Stimulated activated effector memory CD8-positive, alpha-beta T cell treated with anti-CD3 and anti-CD28 coated beads, Interleukin-12 subunit alpha, Interleukin-12 subunit beta, amount 100 ng/mL, for 72 hours (primary cell): ENCODE measurements around the gene DSG1.
"Not testable (repeated sequence)": the region's sequence is repeated elsewhere in the genome, so short reads cannot be mapped to it uniquely, and the experiment has no call there.

ENCODE experiments used
- ATAC-seq: fragments of 150-1000 bp; cut with Tn5 transposase; 2 replicates; pipeline ENCODE4 v1.10.0; 2021
- DNase-seq, 2 donors: peaks; one replicate each; pipeline ENCODE4 v3.0.0; 2021 to 2022; ENCODE audit warnings: low spot score in 2 of 2
- H3K27ac Mint-ChIP-seq: one replicate; pipeline ENCODE4 v1.8.0; 2022; ENCODE audit warnings: mild to moderate bottlenecking, mixed read lengths
- H3K36me3 Mint-ChIP-seq: one replicate; pipeline ENCODE4 v1.8.0; 2022; ENCODE audit warnings: mild to moderate bottlenecking, mixed read lengths
- H3K4me1 Mint-ChIP-seq: one replicate; pipeline ENCODE4 v1.8.0; 2022; ENCODE audit warnings: mixed read lengths
- H3K4me3 Mint-ChIP-seq: one replicate; pipeline ENCODE4 v1.8.0; 2022; ENCODE audit warnings: mild to moderate bottlenecking, mixed read lengths
- H3K9me3 Mint-ChIP-seq: one replicate; pipeline ENCODE4 v1.8.0; 2022; ENCODE audit warnings: mixed read lengths

Gene DSG1

GRCh38 chr18:31317860-31318259 is at the start of gene DSG1:
TSS of gene DSG1 (plus strand) at chr18:31318160. CDS start at chr18:31318301, 141 bp downstream.
- peaks cover 5% of the 10 kb centered on the region for H3K9me3 Mint-ChIP-seq
- no peak for DNase-seq
- H3K27ac Mint-ChIP-seq, result no peak within 1 kb of the TSS
- no peak for ATAC-seq
- H3K36me3 Mint-ChIP-seq, result no peaks in the 10 kb centered on the region
- H3K4me1 Mint-ChIP-seq, result no peaks in the 10 kb centered on the region
- H3K4me3 Mint-ChIP-seq, result no peak within 1 kb of the TSS

- no peaks in the 10 kb centered on the region for H3K36me3 Mint-ChIP-seq
- no peak overlapping the region for H3K4me3 Mint-ChIP-seq
- DNase-seq, result no peak
- H3K27ac Mint-ChIP-seq, result no peak overlapping the region
- no peaks in the 10 kb centered on the region for H3K4me1 Mint-ChIP-seq
- no peak for ATAC-seq
- peaks cover 11% of the 10 kb centered on the region for H3K9me3 Mint-ChIP-seq
These were observed 49.0 kb upstream of the DSG1 start for GRCh38 chr18:31268985-31269406.

GRCh38 chr18:31269566-31269965 is 48.4 kb upstream of the DSG1 start:
- Mint-ChIP-seq H3K4me3 (no peak overlapping the region), H3K4me1 (no peaks in the 10 kb centered on the region), H3K36me3 (no peaks in the 10 kb centered on the region), H3K9me3 (peaks cover 11% of the 10 kb centered on the region), H3K27ac (no peak overlapping the region)
- no peak for ATAC-seq
- DNase-seq, result no peak

DNA sequence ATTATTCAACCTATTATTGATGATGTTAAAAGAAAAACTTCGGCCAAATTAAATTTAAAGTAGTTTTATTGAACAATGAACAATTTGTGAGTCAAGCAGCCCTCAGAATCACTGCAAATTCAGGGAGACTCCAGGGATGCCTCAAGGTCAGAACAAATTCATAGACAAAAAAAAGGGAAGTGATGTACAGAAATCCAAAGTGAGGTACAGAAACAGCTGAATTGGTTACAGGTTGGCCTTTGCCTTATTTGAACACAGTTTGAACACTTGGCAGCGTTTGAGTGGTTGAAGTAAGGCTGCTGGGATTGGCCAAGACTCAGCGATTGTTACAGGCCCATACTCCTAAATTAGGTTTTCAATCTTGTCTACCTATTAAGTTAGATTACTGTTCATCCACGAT is 47.4 kb upstream of the DSG1 start:
- Mint-ChIP-seq H3K9me3 (peaks cover 11% of the 10 kb centered on the region), H3K4me1 (no peaks in the 10 kb centered on the region), H3K4me3 (no peak overlapping the region), H3K27ac (no peak overlapping the region), H3K36me3 (no peaks in the 10 kb centered on the region)
- DNase-seq (no peak), ATAC-seq (no peak)

GRCh38 chr18:31273812-31274527 is 44.0 kb upstream of the DSG1 start:
- H3K9me3 Mint-ChIP-seq, result peaks cover 7% of the 10 kb centered on the region
- no peak for ATAC-seq
- H3K4me1 Mint-ChIP-seq, result no peaks in the 10 kb centered on the region
- no peaks in the 10 kb centered on the region for H3K36me3 Mint-ChIP-seq
- no peak overlapping the region for H3K4me3 Mint-ChIP-seq
- H3K27ac Mint-ChIP-seq, result no peak overlapping the region
- DNase-seq, result no peak

DNA sequence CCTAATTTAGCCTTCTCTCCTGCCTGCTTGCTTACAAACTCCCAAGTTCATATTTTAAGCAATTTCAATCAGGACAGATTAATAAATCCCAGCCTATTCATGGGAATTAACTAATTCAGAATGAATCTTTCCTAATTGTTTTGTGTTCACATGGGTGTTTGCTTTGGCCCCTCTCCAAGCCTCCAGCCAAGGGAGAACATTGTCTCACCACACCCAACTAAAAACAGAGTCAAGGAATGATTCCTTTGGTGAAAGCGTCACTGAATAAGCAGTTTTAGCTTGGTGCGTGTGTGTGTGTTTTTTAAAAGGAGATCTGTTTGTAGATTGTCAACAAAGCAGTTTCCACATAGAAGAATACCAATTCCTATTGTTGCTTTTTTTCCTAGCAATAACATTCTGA is 43.0 kb upstream of the DSG1 start:
- no peak overlapping the region for H3K4me3 Mint-ChIP-seq
- no peaks in the 10 kb centered on the region for H3K36me3 Mint-ChIP-seq
- H3K4me1 Mint-ChIP-seq, result no peaks in the 10 kb centered on the region
- no peak overlapping the region for H3K27ac Mint-ChIP-seq
- DNase-seq, result no peak
- no peak for ATAC-seq
- H3K9me3 Mint-ChIP-seq, result peaks cover 6% of the 10 kb centered on the region

DNA sequence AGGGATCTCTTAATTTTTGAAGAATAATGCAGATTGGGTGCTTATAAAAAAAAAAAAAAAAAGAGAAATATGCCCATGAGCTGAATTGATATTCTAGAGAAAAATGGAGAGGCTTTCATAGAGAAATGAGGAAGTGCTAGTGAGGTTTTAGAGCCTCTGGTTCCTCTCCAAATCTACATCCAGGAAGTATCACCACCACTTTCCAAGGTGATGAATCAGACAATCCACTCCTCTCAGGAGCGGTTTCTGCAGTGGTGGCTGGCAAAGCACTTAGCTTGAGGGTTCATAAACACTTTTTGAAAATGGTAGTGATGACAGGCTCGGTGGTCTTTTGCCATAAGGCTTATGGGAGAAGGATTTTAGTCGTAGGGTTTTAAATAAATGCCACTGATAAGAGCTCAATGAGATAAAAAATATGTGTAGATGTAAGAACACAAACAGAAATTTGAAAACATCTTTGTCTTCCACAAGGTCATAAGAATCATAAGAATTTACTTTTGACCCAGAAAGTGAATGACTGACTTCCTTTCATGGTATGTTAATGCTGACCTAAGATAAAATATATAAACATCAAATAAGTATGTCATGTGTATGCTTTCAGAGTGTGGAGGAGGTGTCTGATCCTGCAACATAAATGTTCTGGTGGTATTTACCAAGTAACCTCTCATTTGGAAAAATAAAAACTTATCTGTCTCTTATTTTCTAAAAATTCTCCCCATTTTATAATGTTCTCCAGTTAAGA is 42.1 kb upstream of the DSG1 start:
- no peak overlapping the region for H3K27ac Mint-ChIP-seq
- H3K4me1 Mint-ChIP-seq, result no peaks in the 10 kb centered on the region
- H3K9me3 Mint-ChIP-seq, result peaks cover 6% of the 10 kb centered on the region
- no peak overlapping the region for H3K4me3 Mint-ChIP-seq
- no peaks in the 10 kb centered on the region for H3K36me3 Mint-ChIP-seq
- DNase-seq (no peak), ATAC-seq (no peak)

GRCh38 chr18:31278609-31279071 is 39.3 kb upstream of the DSG1 start:
- H3K4me1 Mint-ChIP-seq, result no peaks in the 10 kb centered on the region
- peaks cover 2% of the 10 kb centered on the region for H3K9me3 Mint-ChIP-seq
- ATAC-seq (no peak), DNase-seq (no peak)
- no peak overlapping the region for H3K27ac Mint-ChIP-seq
- no peak overlapping the region for H3K4me3 Mint-ChIP-seq
- H3K36me3 Mint-ChIP-seq, result no peaks in the 10 kb centered on the region

DNA sequence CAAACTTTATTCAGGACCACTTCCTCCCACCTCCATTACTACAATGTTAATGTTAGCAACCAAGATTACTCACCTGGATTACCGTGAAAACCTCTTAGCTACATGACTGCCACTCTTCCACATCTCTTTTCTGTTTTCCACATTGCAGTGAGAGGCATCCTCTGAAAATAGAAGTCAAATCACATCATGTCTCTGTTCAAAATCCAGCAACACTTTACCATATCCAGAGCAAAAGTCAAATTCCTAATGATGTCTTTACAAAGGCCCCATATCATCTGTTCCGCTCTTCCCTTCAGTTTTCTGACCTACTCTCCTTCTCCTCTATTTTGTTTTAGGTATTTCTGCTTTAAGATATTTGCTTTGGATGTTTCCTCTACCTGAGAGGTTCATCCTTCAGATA is 37.5 kb upstream of the DSG1 start:
- Mint-ChIP-seq H3K9me3 (peaks cover 8% of the 10 kb centered on the region), H3K36me3 (no peaks in the 10 kb centered on the region), H3K4me3 (no peak overlapping the region), H3K27ac (no peak overlapping the region), H3K4me1 (no peaks in the 10 kb centered on the region)
- DNase-seq (no peak), ATAC-seq (no peak)

- no peak overlapping the region for H3K4me3 Mint-ChIP-seq
- no peaks in the 10 kb centered on the region for H3K4me1 Mint-ChIP-seq
- ATAC-seq (no peak), DNase-seq (no peak)
- no peaks in the 10 kb centered on the region for H3K36me3 Mint-ChIP-seq
- H3K9me3 Mint-ChIP-seq, result peaks cover 16% of the 10 kb centered on the region
- H3K27ac Mint-ChIP-seq, result no peak overlapping the region
These were observed 36.5 kb upstream of the DSG1 start for GRCh38 chr18:31281437-31281836.

DNA sequence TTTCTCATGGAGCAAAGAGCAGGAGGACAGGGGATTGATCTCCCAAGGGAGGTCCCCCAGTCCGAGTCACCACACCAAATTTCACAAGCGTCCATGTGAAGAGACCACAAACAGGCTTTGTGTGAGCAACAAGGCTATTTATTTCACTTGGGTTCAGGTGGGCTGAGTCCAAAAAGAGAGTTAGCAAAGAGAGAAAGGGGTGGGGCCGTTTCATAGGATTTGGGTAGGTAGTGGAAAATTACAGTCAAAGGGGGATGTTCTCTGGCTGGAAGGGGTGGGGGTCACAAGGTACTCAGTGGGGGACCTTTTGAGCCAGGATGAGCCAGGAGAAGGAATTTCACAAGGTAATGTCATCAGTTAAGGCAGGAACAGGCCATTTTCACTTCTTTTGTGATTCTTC is 28.5 kb upstream of the DSG1 start:
- H3K27ac Mint-ChIP-seq, DNase-seq, H3K4me3 Mint-ChIP-seq, ATAC-seq, H3K4me1 Mint-ChIP-seq, H3K36me3 Mint-ChIP-seq: not testable (repeated sequence)
- peaks cover 45% of the 10 kb centered on the region for H3K9me3 Mint-ChIP-seq

DNA sequence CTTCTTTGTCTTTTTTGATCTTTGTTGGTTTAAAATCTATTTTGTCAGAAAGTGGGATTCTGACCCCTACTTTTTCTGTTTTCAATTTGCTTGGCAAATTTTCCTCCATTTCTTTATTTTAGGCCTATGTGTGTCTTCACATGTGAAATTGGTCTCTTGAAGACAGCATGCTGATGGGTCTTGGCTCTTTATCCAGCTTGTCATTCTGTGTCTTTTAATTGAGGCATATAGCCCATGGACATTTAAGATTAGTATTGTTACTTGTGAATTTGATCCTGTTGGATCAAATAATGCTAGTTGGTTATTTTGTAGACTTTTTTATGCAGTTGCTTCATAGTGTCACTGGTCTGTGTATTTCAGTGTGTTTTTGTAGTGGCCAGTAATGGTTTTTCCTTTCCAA is 26.3 kb upstream of the DSG1 start:
- DNase-seq, result no peak
- Mint-ChIP-seq H3K36me3 (no peaks in the 10 kb centered on the region), H3K4me1 (no peaks in the 10 kb centered on the region), H3K27ac (no peak overlapping the region), H3K4me3 (no peak overlapping the region), H3K9me3 (peaks cover 31% of the 10 kb centered on the region)
- ATAC-seq, result no peak

DNA sequence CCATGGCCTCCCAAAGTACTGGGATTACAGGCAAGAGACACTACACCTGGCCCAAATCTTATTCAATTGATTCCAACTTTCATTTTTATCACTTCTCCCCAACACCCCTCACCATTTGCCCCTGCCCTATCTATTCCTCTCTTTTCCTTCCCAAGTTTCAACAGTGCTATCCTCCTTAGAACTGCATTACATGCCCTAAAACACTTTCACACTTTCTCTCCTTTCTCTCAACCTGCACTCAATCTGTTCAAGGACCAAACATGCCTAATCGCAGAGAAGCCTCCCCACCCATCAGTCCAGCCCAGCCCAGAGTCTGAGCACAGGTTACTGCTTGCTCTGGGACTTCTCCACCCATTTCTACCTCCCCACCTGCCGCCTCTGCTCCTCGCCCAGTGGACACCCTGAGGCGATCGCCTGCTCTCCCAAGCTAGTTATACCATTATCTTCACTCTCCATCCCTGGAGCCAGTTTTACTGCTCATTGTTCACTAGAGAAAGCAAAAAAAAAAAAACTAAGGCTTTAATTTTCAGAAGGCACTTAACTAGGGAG is 23.7 kb upstream of the DSG1 start:
- H3K4me3 Mint-ChIP-seq, result no peak overlapping the region
- no peaks in the 10 kb centered on the region for H3K36me3 Mint-ChIP-seq
- no peaks in the 10 kb centered on the region for H3K4me1 Mint-ChIP-seq
- DNase-seq (no peak), ATAC-seq (no peak)
- no peak overlapping the region for H3K27ac Mint-ChIP-seq
- H3K9me3 Mint-ChIP-seq, result peaks cover 15% of the 10 kb centered on the region

- H3K9me3 Mint-ChIP-seq, result peaks cover 7% of the 10 kb centered on the region
- H3K36me3 Mint-ChIP-seq, result no peaks in the 10 kb centered on the region
These were observed 20.7 kb upstream of the DSG1 start for GRCh38 chr18:31297248-31297647.

GRCh38 chr18:31301201-31301655 is 16.7 kb upstream of the DSG1 start:
- H3K4me1 Mint-ChIP-seq, result no peaks in the 10 kb centered on the region
- H3K9me3 Mint-ChIP-seq, result peaks cover 3% of the 10 kb centered on the region
- ATAC-seq (no peak), DNase-seq (no peak)
- no peak overlapping the region for H3K27ac Mint-ChIP-seq
- no peaks in the 10 kb centered on the region for H3K36me3 Mint-ChIP-seq
- no peak overlapping the region for H3K4me3 Mint-ChIP-seq

More at GRCh38 chr18:31297248-31297647, 20.7 kb upstream of the DSG1 start:
- DNase-seq (no peak), ATAC-seq (no peak)
- no peaks in the 10 kb centered on the region for H3K4me1 Mint-ChIP-seq
- no peak overlapping the region for H3K4me3 Mint-ChIP-seq
- no peak overlapping the region for H3K27ac Mint-ChIP-seq

GRCh38 chr18:31302991-31303390 is 15.0 kb upstream of the DSG1 start:
- DNase-seq (no peak), ATAC-seq (no peak)
- Mint-ChIP-seq H3K36me3 (no peaks in the 10 kb centered on the region), H3K9me3 (peaks cover 3% of the 10 kb centered on the region), H3K4me3 (no peak overlapping the region), H3K4me1 (no peaks in the 10 kb centered on the region), H3K27ac (no peak overlapping the region)
